IMR-90 (cell line): ENCODE data around the gene CCL19. TPM values are rescaled to one million over a fixed set of nuclear protein-coding genes. Genes with fewer than 3 reads are reported as not detected.

Experiments
- ATAC-seq: fragments of 200-7000 bp; cut with Tn5 transposase; 2 replicates; pipeline ENCODE4 v1.9.1; 2020; ENCODE audit warnings: low read depth, mild to moderate bottlenecking, moderate library complexity
- BruUV-seq: library from RNA; stranded (reverse); fragments of 400-500 nt; replicated peaks from 2 replicates; lab custom pipeline; 2021; lab: Mats Ljungman, UMichigan
- CTCF ChIA-PET: fragments of 300-600 bp; formaldehyde crosslinking; extraction: SDS; loops from one replicate; lab custom pipeline; 2021; ENCODE audit warnings: antibody characterized with exemption; lab: Yijun Ruan, JAX
- POLR2A ChIA-PET: fragments of 300-600 bp; sonication (Branson Sonifier 250); formaldehyde crosslinking; loops from one replicate; lab custom pipeline; 2022; ENCODE audit warnings: antibody characterized with exemption; ENCODE audit not compliant: unreplicated experiment; lab: Charles Lee
- DNase-seq: peaks from one replicate; pipeline ENCODE4 v3.0.0; 2013
- H2AFZ ChIP-seq: replicated peaks from 2 replicates; pipeline ENCODE3; 2013; ENCODE audit warnings: low read length, mild to moderate bottlenecking; ENCODE audit not compliant: poor library complexity
- H2AK5ac ChIP-seq: 2 replicates; pipeline ENCODE4 v1.6.1; 2013; ENCODE audit warnings: low read depth, low read length, inconsistent platforms
- H2AK9ac ChIP-seq: replicated peaks from 2 replicates; pipeline ENCODE3; 2013; ENCODE audit warnings: mild to moderate bottlenecking, low read depth, low read length, moderate library complexity; ENCODE audit not compliant: poor library complexity
- H2BK120ac ChIP-seq: 2 replicates; pipeline ENCODE4 v1.6.1; 2013; ENCODE audit warnings: low read depth, low read length, inconsistent platforms
- H2BK15ac ChIP-seq: 3 replicates; pipeline ENCODE4 v1.6.1; 2013; ENCODE audit warnings: low read depth, low read length, inconsistent platforms
- H2BK20ac ChIP-seq: 2 replicates; pipeline ENCODE4 v1.6.1; 2013; ENCODE audit warnings: low read depth, mild to moderate bottlenecking, inconsistent platforms, low read length, moderate library complexity
- H2BK5ac ChIP-seq: 2 replicates; pipeline ENCODE4 v1.6.1; 2013; ENCODE audit warnings: mild to moderate bottlenecking, low read depth, low read length, inconsistent platforms; ENCODE audit not compliant: poor library complexity, severe bottlenecking
- H3K14ac ChIP-seq: replicated peaks from 2 replicates; pipeline ENCODE4 v1.6.1; 2013; ENCODE audit warnings: low read depth, low read length, inconsistent platforms
- H3K18ac ChIP-seq: 2 replicates; pipeline ENCODE4 v1.6.1; 2013; ENCODE audit warnings: low read depth, low read length, control low read depth
- H3K23ac ChIP-seq: 2 replicates; pipeline ENCODE4 v1.6.1; 2013; ENCODE audit warnings: low read depth, low read length, inconsistent platforms
- H3K27ac ChIP-seq: 2 replicates; pipeline ENCODE4 v1.5.1; 2013; ENCODE audit warnings: mild to moderate bottlenecking, control low read depth, low read length; ENCODE audit not compliant: insufficient read depth
- H3K27me3 ChIP-seq: 2 replicates; pipeline ENCODE4 v1.6.1; 2013; ENCODE audit warnings: low read length; ENCODE audit not compliant: control insufficient read depth, insufficient read depth
- H3K36me3 ChIP-seq: 2 replicates; pipeline ENCODE4 v1.6.1; 2013; ENCODE audit warnings: low read length, mixed read lengths; ENCODE audit not compliant: control insufficient read depth, insufficient read depth
- H3K4ac ChIP-seq: 2 replicates; pipeline ENCODE4 v1.6.1; 2013; ENCODE audit warnings: low read depth, low read length, inconsistent platforms
- H3K4me1 ChIP-seq: 2 replicates; pipeline ENCODE4 v1.6.1; 2013; ENCODE audit warnings: low read length, mixed read lengths; ENCODE audit not compliant: control insufficient read depth, insufficient read depth
- H3K4me2 ChIP-seq: 2 replicates; pipeline ENCODE4 v1.6.1; 2013; ENCODE audit warnings: low read depth, mild to moderate bottlenecking, control low read depth, low read length, moderate library complexity
- H3K4me3 ChIP-seq: 2 replicates; pipeline ENCODE4 v1.5.1; 2013; ENCODE audit warnings: low read depth, mild to moderate bottlenecking, control low read depth, low read length, moderate library complexity; ENCODE audit not compliant: insufficient read depth
- H3K56ac ChIP-seq: 2 replicates; pipeline ENCODE4 v1.6.1; 2013; ENCODE audit warnings: low read length, inconsistent platforms; ENCODE audit not compliant: insufficient read depth; ENCODE audit errors: extremely low read depth
- H3K79me1 ChIP-seq, 2 experiments: 2 replicates each; pipeline ENCODE4 v1.6.1; 2013; ENCODE audit warnings: low read length in 2 of 2, inconsistent platforms in 1 of 2, low read depth in 1 of 2
- H3K9ac ChIP-seq: 2 replicates; pipeline ENCODE4 v1.6.1; 2013; ENCODE audit warnings: low read depth, low read length, control low read depth
- H3K9me1 ChIP-seq: 2 replicates; pipeline ENCODE4 v1.6.1; 2013; ENCODE audit warnings: low read length, inconsistent platforms; ENCODE audit not compliant: insufficient read depth
- H3K9me3 ChIP-seq: 2 replicates; pipeline ENCODE4 v1.6.1; 2013; ENCODE audit warnings: low read length; ENCODE audit not compliant: control insufficient read depth, insufficient read depth
- H4K20me1 ChIP-seq: 2 replicates; pipeline ENCODE4 v1.6.1; 2013; ENCODE audit warnings: low read length, inconsistent platforms; ENCODE audit not compliant: insufficient read depth
- H4K5ac ChIP-seq: 2 replicates; pipeline ENCODE4 v1.6.1; 2013; ENCODE audit warnings: mild to moderate bottlenecking, low read depth, low read length, control low read depth
- H4K8ac ChIP-seq, 2 experiments: 2 replicates each; pipeline ENCODE4 v1.6.1; 2013; ENCODE audit warnings: low read depth in 2 of 2, low read length in 2 of 2, control low read depth in 1 of 2, inconsistent platforms in 1 of 2
- H4K91ac ChIP-seq: 2 replicates; pipeline ENCODE4 v1.6.1; 2013; ENCODE audit warnings: low read depth, low read length, inconsistent platforms; ENCODE audit not compliant: insufficient read depth
- BHLHE40 ChIP-seq: fragments of 150-350 bp; IDR thresholded peaks from 2 replicates; pipeline ENCODE4 v1.6.1; 2016; ENCODE audit warnings: mild to moderate bottlenecking, low read depth, low read length
- MAZ ChIP-seq: IDR thresholded peaks from 2 replicates; pipeline ENCODE4 v1.6.1; 2012; ENCODE audit warnings: low read depth, mild to moderate bottlenecking, low read length, improper control_type of control experiment, moderate library complexity, borderline replicate concordance
- RFX5 ChIP-seq: IDR thresholded peaks from 2 replicates; pipeline ENCODE4 v1.8.0; 2012; ENCODE audit warnings: low read depth, mild to moderate bottlenecking, low read length, moderate library complexity
- SMC3 ChIP-seq: fragments of 150-350 bp; IDR thresholded peaks from 2 replicates; pipeline ENCODE4 v1.6.1; 2016; ENCODE audit warnings: low read depth, mild to moderate bottlenecking, antibody characterized with exemption, low read length, moderate library complexity
- WGBS, 2 experiments: methylation state at CpG; one replicate each; pipeline versions ENCODE4 v1.1.5 to v1.1.7; 2013; ENCODE audit warnings: missing lambda C conversion rate in 2 of 2; ENCODE audit not compliant: insufficient read length in 1 of 2; ENCODE audit errors: extremely low coverage in 2 of 2; 5-methylcytosine and 5-hydroxymethylcytosine counted together
- dilution Hi-C: fragments of 300-500 bp; cut with HindIII; formaldehyde crosslinking; loops from one replicate; pipeline ENCODE4 v1.14.3; 2018; ENCODE audit warnings: low sequenced_read_pairs; ENCODE audit not compliant: unreplicated experiment
- in situ Hi-C: fragments of 300-500 bp; cut with MboI; formaldehyde crosslinking; loops from 3 replicates; pipeline ENCODE4 v1.14.3; 2019; ENCODE audit warnings: low sequenced_read_pairs, inconsistent platforms, mixed read lengths
- intact Hi-C: fragments of 100-400 bp; cut with micrococcal nuclease; formaldehyde crosslinking; loops from 2 replicates; pipeline ENCODE4 v1.10.0; 2022
- polyA plus RNA-seq, 3 experiments: library from polyadenylated mRNA; depleted of rRNA; stranded (reverse); fragments of >200 nt; gene quantifications; 2 replicates each; pipeline ENCODE4 v1.2.3, GENCODE V29; 2012; ENCODE audit warnings: low replicate concordance in 1 of 3
- total RNA-seq: library from RNA; depleted of rRNA; stranded (reverse); fragments of >200 nt; gene quantifications from 2 replicates; pipeline ENCODE4 v1.2.3, GENCODE V29; 2012

CCL19 gene
- total and polyA plus RNA-seq, 2 of the 4 experiments (the other 2 are of a cell fraction) = not detected

DNA sequence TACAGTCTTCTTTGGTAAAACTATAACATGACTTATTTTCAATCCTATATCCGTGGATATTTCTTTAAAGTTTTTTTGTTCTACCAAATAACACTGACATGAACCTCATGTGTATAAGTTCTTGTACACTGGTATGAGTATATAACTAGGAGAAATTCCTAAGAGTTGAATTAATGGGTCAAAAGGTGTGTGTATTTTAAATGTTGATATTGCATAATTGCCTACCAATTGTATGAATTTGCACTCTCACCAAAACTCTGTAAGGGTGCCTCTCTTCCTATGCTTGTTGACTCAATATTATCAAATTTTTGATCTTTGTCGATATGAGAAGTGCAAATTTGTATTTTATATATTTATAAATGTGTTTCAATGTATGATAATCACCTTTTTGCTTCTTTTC is 41.8 kb upstream of the CCL19 start:
- Histone ChIP-seq H4K20me1 (no peaks in the 10 kb centered on the region), H3K9ac (no peak overlapping the region), H2BK120ac (no peak overlapping the region), H3K23ac (no peak overlapping the region), H2AFZ (no peak overlapping the region), H3K4me1 (no peaks in the 10 kb centered on the region), H3K4me2 (no peak overlapping the region), H3K36me3 (no peaks in the 10 kb centered on the region), H2BK15ac (no peak overlapping the region), H2AK5ac (no peak overlapping the region), H2BK20ac (no peak overlapping the region), H2AK9ac (no peak overlapping the region), H3K4me3 (no peak overlapping the region), H3K27ac (no peak overlapping the region), H4K5ac (no peak overlapping the region), H3K27me3 (peaks cover 10% of the 10 kb centered on the region), H3K79me1 (no peaks in the 10 kb centered on the region), H4K91ac (no peak overlapping the region), H3K18ac (no peak overlapping the region), H3K4ac (no peak overlapping the region), H2BK5ac (no peak overlapping the region), H3K9me3 (no peaks in the 10 kb centered on the region), H4K8ac (no peak overlapping the region), H3K56ac (no peak overlapping the region), H3K9me1 (no peaks in the 10 kb centered on the region), H3K14ac (no peak overlapping the region)
- TF ChIP-seq MAZ (no peak), SMC3 (no peak), RFX5 (no peak), BHLHE40 (no peak)
- in situ Hi-C loops (no loop called here), dilution Hi-C loops (no loop called here), intact Hi-C loops (no loop called here)
- BruUV-seq = no TSS peak
- CTCF ChIA-PET = no interaction called here
- no CpG with 5 or more reads among the region's 2 CpGs for WGBS, 2 experiments
- POLR2A ChIA-PET = no interaction called here
- DNase-seq (no peak), ATAC-seq (no peak)
